HG03432 (cell line): ENCODE data around the gene B3GNT5.

Experiments
- ATAC-seq: cut with Tn5 transposase; IDR thresholded peaks from one replicate; pipeline ENCODE4 v1.9.1; 2021; ENCODE audit warnings: mild to moderate bottlenecking, moderate library complexity; ENCODE audit not compliant: unreplicated experiment

The B3GNT5 gene

GRCh38 chr3:183252973-183253527, at the start of gene B3GNT5:
Gene B3GNT5 (plus strand): TSS chr3:183253253. CDS start chr3:183269799, 16,546 bp downstream.
- no peak for ATAC-seq

- ATAC-seq: no peak
Observed at GRCh38 chr3:183203670-183204069, 49.4 kb upstream of the B3GNT5 start.

GRCh38 chr3:183208260-183208659, 44.8 kb upstream of the B3GNT5 start:
- ATAC-seq: no peak

- no peak for ATAC-seq
Observed at GRCh38 chr3:183208800-183209199, 44.3 kb upstream of the B3GNT5 start.

GRCh38 chr3:183210341-183210740, 42.7 kb upstream of the B3GNT5 start:
- no peak for ATAC-seq

GRCh38 chr3:183210862-183211341, 42.2 kb upstream of the B3GNT5 start:
- ATAC-seq: no peak

GRCh38 chr3:183211352-183211751, 41.7 kb upstream of the B3GNT5 start:
- ATAC-seq: no peak

GRCh38 chr3:183212096-183212495, 41.0 kb upstream of the B3GNT5 start:
- no peak for ATAC-seq

- no peak for ATAC-seq
Observed at GRCh38 chr3:183212565-183212964, 40.5 kb upstream of the B3GNT5 start.

GRCh38 chr3:183213415-183214276, 39.4 kb upstream of the B3GNT5 start:
- ATAC-seq: no peak

GRCh38 chr3:183214277-183214612, 38.8 kb upstream of the B3GNT5 start:
- peak; percentile 55 for ATAC-seq

GRCh38 chr3:183215591-183216202, 37.4 kb upstream of the B3GNT5 start:
- no peak for ATAC-seq

- no peak for ATAC-seq
Observed at GRCh38 chr3:183217548-183218332, 35.3 kb upstream of the B3GNT5 start.

- ATAC-seq: no peak
Observed at GRCh38 chr3:183218826-183219225, 34.2 kb upstream of the B3GNT5 start.

- no peak for ATAC-seq
Observed at GRCh38 chr3:183220828-183221227, 32.2 kb upstream of the B3GNT5 start.

- no peak for ATAC-seq
Observed at GRCh38 chr3:183222631-183223235, 30.3 kb upstream of the B3GNT5 start.

- no peak for ATAC-seq
Observed at GRCh38 chr3:183224180-183224970, 28.7 kb upstream of the B3GNT5 start.

GRCh38 chr3:183226333-183226890, 26.6 kb upstream of the B3GNT5 start:
- no peak for ATAC-seq

- ATAC-seq: no peak
Observed at GRCh38 chr3:183227586-183227985, 25.5 kb upstream of the B3GNT5 start.

GRCh38 chr3:183229178-183229577, 23.9 kb upstream of the B3GNT5 start:
- no peak for ATAC-seq
